GM19395 (cell line): ENCODE results near the gene GSC2.
A peak's percentile ranks its signal among the peaks of the same experiment; 100 is the strongest.

ENCODE experiments used
- ATAC-seq: cut with Tn5 transposase; IDR thresholded peaks from one replicate; pipeline ENCODE4 v1.9.1; 2021; ENCODE audit warnings: mild to moderate bottlenecking, moderate library complexity; ENCODE audit not compliant: unreplicated experiment

The GSC2 gene, protein sequence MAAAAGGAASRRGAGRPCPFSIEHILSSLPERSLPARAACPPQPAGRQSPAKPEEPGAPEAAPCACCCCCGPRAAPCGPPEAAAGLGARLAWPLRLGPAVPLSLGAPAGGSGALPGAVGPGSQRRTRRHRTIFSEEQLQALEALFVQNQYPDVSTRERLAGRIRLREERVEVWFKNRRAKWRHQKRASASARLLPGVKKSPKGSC

DNA sequence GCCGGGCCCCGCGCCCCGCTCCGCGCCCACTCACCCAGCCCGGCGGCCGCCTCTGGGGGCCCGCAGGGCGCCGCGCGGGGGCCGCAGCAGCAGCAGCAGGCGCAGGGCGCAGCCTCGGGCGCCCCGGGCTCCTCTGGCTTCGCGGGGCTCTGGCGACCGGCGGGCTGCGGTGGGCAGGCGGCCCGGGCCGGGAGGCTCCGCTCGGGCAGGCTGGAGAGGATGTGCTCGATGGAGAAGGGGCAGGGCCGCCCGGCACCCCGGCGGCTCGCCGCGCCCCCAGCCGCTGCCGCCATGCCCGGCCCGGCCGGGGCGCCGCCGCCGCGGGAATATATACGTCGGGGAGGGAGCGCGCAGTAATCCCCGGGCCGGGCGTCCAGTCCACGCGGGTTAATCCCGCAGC, at the start of gene GSC2:
GSC2 (minus strand) TSS at position 302 of the 400 bp plus-strand sequence; CDS start at position 293, 9 bp downstream.
- ATAC-seq = no peak

DNA sequence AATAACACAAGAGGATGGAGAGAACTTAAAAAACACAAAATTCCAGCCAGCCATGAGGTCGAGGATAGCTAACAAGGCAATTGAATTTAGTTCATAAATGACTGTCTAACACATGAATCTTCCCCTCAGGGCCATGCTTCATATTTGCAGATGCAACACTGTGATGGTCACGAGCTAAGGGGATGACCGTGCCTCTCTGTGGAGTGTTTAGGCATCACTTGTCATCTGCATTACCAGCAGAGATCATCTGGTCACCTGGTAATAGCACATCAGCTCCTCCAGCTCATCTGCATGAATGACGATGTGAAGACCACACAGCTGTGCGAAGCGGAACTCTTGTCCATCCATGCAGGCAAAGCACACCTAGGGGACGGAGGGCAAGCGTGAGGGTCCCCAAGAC, 49.4 kb upstream of the GSC2 start:
- no peak for ATAC-seq

- no peak for ATAC-seq
Measured at GRCh38 chr22:19197997-19198865, 48.1 kb upstream of the GSC2 start.

GRCh38 chr22:19196841-19197612, 46.9 kb upstream of the GSC2 start:
- no peak for ATAC-seq

DNA sequence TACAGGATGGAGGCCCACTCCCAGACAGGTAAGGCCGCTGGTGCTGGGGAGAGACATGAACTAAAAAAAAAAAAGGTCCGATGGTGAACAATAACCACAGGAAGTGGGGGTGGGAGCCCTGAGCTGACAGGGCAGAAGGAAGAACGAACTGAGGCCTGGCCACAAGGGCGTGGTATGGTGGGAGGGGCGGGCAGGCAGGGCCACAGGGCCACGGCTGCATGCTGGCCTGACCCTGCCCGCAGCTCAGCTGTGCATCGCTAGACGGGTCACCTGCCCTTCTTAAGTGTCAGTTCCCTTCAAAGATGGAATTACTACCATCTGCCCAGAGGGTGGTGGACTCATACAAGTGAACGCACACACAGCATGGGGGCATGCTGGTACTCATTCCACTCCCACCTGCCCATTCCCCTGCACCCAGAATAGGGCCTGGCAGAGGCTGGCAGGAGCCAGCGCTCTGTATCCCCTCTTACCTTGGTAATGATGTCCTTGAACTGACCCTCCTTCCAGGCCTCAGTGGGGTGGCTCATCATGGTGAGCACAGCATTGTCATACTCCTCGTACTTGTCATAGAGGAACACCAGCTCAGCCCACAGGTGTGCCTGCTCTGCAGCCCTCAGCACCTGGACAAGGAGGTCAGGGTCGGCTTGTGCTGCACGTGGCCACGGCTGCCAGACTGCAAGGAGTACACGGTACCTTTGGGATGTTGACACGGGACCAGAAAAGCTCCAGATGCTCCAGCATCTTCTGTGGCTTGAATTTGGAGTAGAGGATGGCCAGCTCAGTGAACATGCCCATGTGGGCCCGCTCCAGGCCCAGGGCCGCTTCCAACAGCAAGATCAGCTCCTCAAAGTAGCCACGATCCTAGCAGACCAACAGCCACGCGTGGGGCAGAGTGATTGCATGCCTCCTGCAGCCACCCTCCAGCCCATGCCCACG, 46.0 kb upstream of the GSC2 start:
- no peak for ATAC-seq

- ATAC-seq = no peak
Measured at GRCh38 chr22:19194766-19195536, 44.9 kb upstream of the GSC2 start.

- ATAC-seq = no peak
Measured at GRCh38 chr22:19193879-19194278, 43.8 kb upstream of the GSC2 start.

DNA sequence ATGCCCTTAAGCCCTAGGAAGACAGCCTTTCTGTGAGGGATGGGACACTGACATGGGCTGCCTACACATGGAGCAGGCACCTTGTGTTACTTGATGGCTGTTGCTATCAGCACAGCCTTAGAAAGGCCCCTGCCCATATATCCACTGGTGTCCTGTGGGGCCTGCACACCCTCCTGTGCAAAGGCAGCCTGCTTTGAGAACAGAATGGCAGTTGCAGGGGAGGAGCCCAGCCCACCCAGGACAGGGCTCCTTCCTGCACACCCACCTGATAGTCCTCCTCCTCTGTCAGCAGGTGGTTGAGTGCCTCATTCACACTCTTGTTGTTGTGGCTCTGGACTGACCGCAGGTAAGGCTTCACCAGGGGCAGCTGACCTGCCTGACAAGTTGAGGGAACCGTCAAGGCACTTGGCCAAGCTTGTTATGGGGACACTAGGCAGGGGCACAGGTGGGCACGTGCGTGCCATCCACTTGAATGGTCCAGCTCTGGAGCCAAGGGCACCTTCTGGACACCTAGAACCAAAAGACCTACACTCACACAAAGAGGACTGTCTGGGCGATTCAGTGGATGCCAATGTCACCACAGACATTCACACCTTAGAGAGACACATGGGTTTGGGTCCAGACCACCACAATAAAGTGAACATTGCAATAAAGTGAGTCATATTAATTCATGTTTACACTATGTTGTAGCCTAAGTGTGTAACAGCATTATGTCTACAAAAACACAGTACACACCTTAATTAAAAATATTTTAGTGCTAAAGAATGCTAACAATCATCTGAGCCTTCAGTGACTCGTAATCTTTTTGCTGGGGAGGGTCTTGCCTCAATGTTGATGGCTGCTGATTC, 37.8 kb upstream of the GSC2 start:
- ATAC-seq = no peak

- no peak for ATAC-seq
Measured at GRCh38 chr22:19184276-19184997, 34.3 kb upstream of the GSC2 start.

- no peak for ATAC-seq
Measured at GRCh38 chr22:19183216-19183615, 33.1 kb upstream of the GSC2 start.

GRCh38 chr22:19182472-19183157, 32.5 kb upstream of the GSC2 start:
- ATAC-seq = no peak

- ATAC-seq = no peak
Measured at GRCh38 chr22:19181786-19182471, 31.8 kb upstream of the GSC2 start.

DNA sequence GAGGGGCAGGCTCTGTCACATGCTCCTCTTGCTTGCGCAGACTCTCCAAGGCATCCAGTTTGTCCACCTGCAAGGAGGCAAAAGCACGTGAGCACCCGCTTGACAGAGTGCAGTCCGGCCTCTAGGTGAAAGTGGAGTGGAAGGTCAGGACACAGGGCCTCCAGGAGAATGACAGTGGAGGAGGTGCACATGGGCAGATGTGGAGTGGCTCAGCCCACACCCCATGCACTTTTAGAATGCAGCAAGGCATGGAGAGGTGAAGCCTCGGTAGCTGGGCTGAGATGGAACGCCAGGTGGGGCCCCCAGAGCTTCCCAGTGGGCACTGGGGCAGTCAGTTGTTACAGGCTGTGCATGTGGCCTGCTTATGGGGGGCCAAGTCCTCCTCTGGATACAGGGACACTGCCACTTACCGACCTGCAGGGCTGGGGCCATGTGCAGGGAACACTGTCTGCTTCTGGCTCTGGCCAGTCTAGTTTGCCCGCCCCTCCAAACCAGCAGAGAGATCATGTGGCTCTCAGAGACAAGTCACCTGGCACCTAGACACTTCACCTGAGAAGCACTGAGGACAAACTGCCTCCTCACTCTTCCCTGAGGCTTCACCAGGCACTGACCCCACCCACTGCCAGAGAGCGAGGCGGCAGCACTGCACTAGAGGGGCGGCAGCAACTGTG, 30.8 kb upstream of the GSC2 start:
- ATAC-seq = no peak

GRCh38 chr22:19180234-19180633, 30.1 kb upstream of the GSC2 start:
- no peak for ATAC-seq

- ATAC-seq = peak; percentile 48
Measured at GRCh38 chr22:19179497-19180048, 29.5 kb upstream of the GSC2 start.
